ENCODE results near the gene ALDH4A1. TPM values are rescaled to one million over a fixed set of nuclear protein-coding genes. Genes with fewer than 3 reads are reported as not detected.

The ALDH4A1 gene
- total and polyA plus RNA-seq, 4 donors = 162 to 424 (median 244) TPM

DNA sequence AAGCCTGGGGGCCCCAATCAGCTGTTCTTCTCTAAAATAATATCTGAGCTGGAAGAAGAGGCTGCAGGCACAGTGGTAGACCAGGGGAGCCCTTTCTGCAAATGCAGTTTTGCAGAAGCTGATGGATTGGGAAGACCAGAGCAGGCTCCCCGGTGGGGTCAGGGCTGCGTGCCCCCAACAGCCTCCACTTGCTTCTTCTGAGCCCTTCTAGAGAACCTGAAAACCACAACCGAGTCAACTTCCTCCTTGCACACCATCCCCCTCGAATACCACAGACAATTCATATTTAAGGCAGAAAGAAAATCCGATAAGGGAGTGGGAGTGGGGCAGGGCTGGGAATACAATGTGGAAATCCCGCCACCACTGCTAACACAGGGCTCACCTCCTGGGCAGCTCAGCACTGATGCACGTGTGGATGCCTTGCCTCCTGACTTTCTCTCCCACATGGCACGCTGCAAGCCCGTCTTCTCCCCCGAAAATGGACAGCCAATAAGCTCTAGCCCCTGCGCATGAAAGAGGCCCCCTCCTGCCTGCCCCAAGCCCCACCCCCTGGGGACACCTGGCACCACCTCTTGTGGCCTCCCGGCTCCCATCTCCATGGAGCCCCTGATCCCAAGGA, 25.4 kb upstream of the ALDH4A1 start:
- Histone ChIP-seq H3K36me3 (ENCODE audit: control insufficient read depth in 4 of 4, insufficient read depth in 3 of 4, low read depth in 1 of 4, low read length in 3 of 4) (no peaks in the 10 kb centered on the region), H3K4me3 (ENCODE audit: low read depth in 1 of 3, low read length in 3 of 3) (no peak overlapping the region), H3K27ac (ENCODE audit: low read depth in 1 of 2, low read length in 2 of 2) (peak overlapping the region in 1 of 2 donors; percentile 19), H3K9ac (ENCODE audit: low read depth in 1 of 2, low read length in 2 of 2) (no peak overlapping the region), H3K9me3 (ENCODE audit: control insufficient read depth in 4 of 4, low read length in 3 of 4) (no peaks in the 10 kb centered on the region), H3K27me3 (ENCODE audit: control insufficient read depth in 4 of 4, insufficient read depth in 4 of 4, low read length in 3 of 4) (no peaks in the 10 kb centered on the region), H3K4me1 (ENCODE audit: control insufficient read depth in 4 of 4, insufficient read depth in 4 of 4, low read length in 3 of 4) (peaks cover 5 to 26% (median 9%) of the 10 kb centered on the region in 4 donors)
- 76% methylated on average over 12 of the region's 12 CpGs for WGBS
- no peak for DNase-seq (ENCODE audit: low spot score)
- TF ChIP-seq HNF4G (IDR thresholded peaks at IDR 0.05) = no peak
- TF ChIP-seq, protein P1, sequence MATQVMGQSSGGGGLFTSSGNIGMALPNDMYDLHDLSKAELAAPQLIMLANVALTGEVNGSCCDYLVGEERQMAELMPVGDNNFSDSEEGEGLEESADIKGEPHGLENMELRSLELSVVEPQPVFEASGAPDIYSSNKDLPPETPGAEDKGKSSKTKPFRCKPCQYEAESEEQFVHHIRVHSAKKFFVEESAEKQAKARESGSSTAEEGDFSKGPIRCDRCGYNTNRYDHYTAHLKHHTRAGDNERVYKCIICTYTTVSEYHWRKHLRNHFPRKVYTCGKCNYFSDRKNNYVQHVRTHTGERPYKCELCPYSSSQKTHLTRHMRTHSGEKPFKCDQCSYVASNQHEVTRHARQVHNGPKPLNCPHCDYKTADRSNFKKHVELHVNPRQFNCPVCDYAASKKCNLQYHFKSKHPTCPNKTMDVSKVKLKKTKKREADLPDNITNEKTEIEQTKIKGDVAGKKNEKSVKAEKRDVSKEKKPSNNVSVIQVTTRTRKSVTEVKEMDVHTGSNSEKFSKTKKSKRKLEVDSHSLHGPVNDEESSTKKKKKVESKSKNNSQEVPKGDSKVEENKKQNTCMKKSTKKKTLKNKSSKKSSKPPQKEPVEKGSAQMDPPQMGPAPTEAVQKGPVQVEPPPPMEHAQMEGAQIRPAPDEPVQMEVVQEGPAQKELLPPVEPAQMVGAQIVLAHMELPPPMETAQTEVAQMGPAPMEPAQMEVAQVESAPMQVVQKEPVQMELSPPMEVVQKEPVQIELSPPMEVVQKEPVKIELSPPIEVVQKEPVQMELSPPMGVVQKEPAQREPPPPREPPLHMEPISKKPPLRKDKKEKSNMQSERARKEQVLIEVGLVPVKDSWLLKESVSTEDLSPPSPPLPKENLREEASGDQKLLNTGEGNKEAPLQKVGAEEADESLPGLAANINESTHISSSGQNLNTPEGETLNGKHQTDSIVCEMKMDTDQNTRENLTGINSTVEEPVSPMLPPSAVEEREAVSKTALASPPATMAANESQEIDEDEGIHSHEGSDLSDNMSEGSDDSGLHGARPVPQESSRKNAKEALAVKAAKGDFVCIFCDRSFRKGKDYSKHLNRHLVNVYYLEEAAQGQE (IDR thresholded peaks at IDR 0.05) = no peak
- no peak for TF ChIP-seq RAD21 (IDR thresholded peaks at IDR 0.05)
- TF ChIP-seq SP1 (IDR thresholded peaks at IDR 0.05) = no peak
- TF ChIP-seq EGR1 (IDR thresholded peaks at IDR 0.05; ENCODE audit: low read depth in 2 of 2) = no peak
- TF ChIP-seq FOXA2 (IDR thresholded peaks at IDR 0.05) = no peak
- TF ChIP-seq YY1 (IDR thresholded peaks at IDR 0.05) = no peak

DNA sequence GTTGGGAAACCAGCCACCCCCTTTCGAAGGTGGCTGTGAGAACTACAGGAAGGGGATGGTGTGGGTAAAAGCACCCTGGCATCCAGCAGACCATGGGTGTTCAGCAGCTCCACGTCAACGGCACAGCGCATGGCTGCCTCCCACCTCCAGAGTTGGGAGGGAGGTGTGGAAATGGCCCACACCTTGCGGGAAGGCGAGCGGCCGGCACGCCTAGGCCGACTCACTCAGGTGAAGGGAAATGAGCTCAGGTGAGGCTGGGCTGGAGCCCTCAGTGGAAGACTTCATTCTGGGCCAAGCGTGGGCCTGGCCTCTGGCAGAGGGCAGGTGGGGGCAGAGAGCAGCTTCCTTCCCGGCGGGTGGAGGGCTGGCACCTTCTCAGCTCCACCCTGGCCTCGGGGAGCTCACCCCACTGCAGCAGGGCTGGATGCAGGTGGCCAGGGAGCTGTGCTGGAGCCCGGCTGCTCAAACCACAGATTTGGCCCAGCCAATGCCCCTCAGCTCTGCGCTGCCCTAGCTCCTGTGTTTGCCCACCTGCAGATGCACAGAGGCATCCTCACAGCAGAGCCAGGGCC, 24.8 kb upstream of the ALDH4A1 start:
- DNase-seq (ENCODE audit: low spot score) = no peak
- no peaks in the 10 kb centered on the region for H3K36me3 ChIP-seq (ENCODE audit: control insufficient read depth in 4 of 4, insufficient read depth in 3 of 4, low read depth in 1 of 4, low read length in 3 of 4)
- 74% methylated on average over 16 of the region's 16 CpGs for WGBS
- no peaks in the 10 kb centered on the region for H3K27me3 ChIP-seq (ENCODE audit: control insufficient read depth in 4 of 4, insufficient read depth in 4 of 4, low read length in 3 of 4)
- H3K4me1 ChIP-seq (ENCODE audit: control insufficient read depth in 4 of 4, insufficient read depth in 4 of 4, low read length in 3 of 4) = peaks cover 8 to 29% (median 14%) of the 10 kb centered on the region in 4 donors
- TF ChIP-seq HNF4A (conservative IDR thresholded peaks at IDR 0.05) (no peak), TAF1 (conservative IDR thresholded peaks at IDR 0.05) (no peak), FOXA1 (IDR thresholded peaks at IDR 0.05) (no peak), RAD21 (IDR thresholded peaks at IDR 0.05) (no peak), EGR1 (IDR thresholded peaks at IDR 0.05; ENCODE audit: low read depth in 2 of 2) (no peak), HNF4G (IDR thresholded peaks at IDR 0.05) (no peak), FOXA2 (IDR thresholded peaks at IDR 0.05) (no peak), GABPA (IDR thresholded peaks at IDR 0.05 in 1 of 2, conservative IDR thresholded peaks at IDR 0.05 in 1 of 2) (no peak), NR2F2 (IDR thresholded peaks at IDR 0.05) (no peak), SP1 (IDR thresholded peaks at IDR 0.05) (no peak), JUND (IDR thresholded peaks at IDR 0.05) (no peak), YY1 (IDR thresholded peaks at IDR 0.05) (no peak), RXRA (IDR thresholded peaks at IDR 0.05) (no peak)
- TF ChIP-seq, protein P2, sequence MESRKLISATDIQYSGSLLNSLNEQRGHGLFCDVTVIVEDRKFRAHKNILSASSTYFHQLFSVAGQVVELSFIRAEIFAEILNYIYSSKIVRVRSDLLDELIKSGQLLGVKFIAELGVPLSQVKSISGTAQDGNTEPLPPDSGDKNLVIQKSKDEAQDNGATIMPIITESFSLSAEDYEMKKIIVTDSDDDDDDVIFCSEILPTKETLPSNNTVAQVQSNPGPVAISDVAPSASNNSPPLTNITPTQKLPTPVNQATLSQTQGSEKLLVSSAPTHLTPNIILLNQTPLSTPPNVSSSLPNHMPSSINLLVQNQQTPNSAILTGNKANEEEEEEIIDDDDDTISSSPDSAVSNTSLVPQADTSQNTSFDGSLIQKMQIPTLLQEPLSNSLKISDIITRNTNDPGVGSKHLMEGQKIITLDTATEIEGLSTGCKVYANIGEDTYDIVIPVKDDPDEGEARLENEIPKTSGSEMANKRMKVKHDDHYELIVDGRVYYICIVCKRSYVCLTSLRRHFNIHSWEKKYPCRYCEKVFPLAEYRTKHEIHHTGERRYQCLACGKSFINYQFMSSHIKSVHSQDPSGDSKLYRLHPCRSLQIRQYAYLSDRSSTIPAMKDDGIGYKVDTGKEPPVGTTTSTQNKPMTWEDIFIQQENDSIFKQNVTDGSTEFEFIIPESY (IDR thresholded peaks at IDR 0.05) = no peak
- TF ChIP-seq, protein P3, sequence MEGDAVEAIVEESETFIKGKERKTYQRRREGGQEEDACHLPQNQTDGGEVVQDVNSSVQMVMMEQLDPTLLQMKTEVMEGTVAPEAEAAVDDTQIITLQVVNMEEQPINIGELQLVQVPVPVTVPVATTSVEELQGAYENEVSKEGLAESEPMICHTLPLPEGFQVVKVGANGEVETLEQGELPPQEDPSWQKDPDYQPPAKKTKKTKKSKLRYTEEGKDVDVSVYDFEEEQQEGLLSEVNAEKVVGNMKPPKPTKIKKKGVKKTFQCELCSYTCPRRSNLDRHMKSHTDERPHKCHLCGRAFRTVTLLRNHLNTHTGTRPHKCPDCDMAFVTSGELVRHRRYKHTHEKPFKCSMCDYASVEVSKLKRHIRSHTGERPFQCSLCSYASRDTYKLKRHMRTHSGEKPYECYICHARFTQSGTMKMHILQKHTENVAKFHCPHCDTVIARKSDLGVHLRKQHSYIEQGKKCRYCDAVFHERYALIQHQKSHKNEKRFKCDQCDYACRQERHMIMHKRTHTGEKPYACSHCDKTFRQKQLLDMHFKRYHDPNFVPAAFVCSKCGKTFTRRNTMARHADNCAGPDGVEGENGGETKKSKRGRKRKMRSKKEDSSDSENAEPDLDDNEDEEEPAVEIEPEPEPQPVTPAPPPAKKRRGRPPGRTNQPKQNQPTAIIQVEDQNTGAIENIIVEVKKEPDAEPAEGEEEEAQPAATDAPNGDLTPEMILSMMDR (IDR thresholded peaks at IDR 0.05; ENCODE audit: low read depth, low read length, missing input control) = no peak
- TF ChIP-seq, protein P1 (IDR thresholded peaks at IDR 0.05) = no peak
- TF ChIP-seq, protein P4, sequence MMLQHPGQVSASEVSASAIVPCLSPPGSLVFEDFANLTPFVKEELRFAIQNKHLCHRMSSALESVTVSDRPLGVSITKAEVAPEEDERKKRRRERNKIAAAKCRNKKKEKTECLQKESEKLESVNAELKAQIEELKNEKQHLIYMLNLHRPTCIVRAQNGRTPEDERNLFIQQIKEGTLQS (IDR thresholded peaks at IDR 0.05) = no peak
- H3K9me3 ChIP-seq (ENCODE audit: control insufficient read depth in 4 of 4, low read length in 3 of 4) = no peaks in the 10 kb centered on the region
- H3K27ac ChIP-seq (ENCODE audit: low read depth in 1 of 2, low read length in 2 of 2) = peak overlapping the region; percentile 50 to 78
- no peak overlapping the region for H3K4me3 ChIP-seq (ENCODE audit: low read depth in 1 of 3, low read length in 3 of 3)
- H3K9ac ChIP-seq (ENCODE audit: low read depth in 1 of 2, low read length in 2 of 2) = peak overlapping the region in 1 of 2 donors; percentile 21

Data from liver (tissue), 9 donors.